Activated CD8-positive, alpha-beta memory T cell treated with anti-CD3 and anti-CD28 coated beads for 24 hours (primary cell): ENCODE measurements around the gene CCNI2.

ENCODE experiments used
- DNase-seq: peaks from one replicate; pipeline ENCODE4 v3.0.0-alpha.2; 2020

Gene CCNI2

GRCh38 chr5:132750471-132751230, 3.4 kb downstream of the CCNI2 start:
- peak; percentile 53 for DNase-seq

- DNase-seq, result no peak
These were observed 4.2 kb downstream of the CCNI2 start for GRCh38 chr5:132751444-132751843.

- peak; percentile 56 for DNase-seq
These were observed 4.8 kb downstream of the CCNI2 start for GRCh38 chr5:132751971-132752580.

GRCh38 chr5:132752581-132753125, 5.4 kb downstream of the CCNI2 start:
- peak; percentile 44 for DNase-seq

GRCh38 chr5:132753135-132753987, 6.1 kb downstream of the CCNI2 start:
- DNase-seq, result peak; percentile 56

- DNase-seq, result peak; percentile 38
These were observed 6.9 kb downstream of the CCNI2 start for GRCh38 chr5:132754111-132754510.

GRCh38 chr5:132754947-132755346, 7.7 kb downstream of the CCNI2 start:
- DNase-seq, result peak; percentile 45

GRCh38 chr5:132756542-132756941, 9.3 kb downstream of the CCNI2 start:
- peak; percentile 38 for DNase-seq

- peak; percentile 26 for DNase-seq
These were observed 11.2 kb downstream of the CCNI2 start for GRCh38 chr5:132758451-132758850.

GRCh38 chr5:132759114-132760048, 12.2 kb downstream of the CCNI2 start:
- peak; percentile 52 for DNase-seq

GRCh38 chr5:132760049-132760420, 12.8 kb downstream of the CCNI2 start:
- peak; percentile 44 for DNase-seq

GRCh38 chr5:132760601-132761317, 13.5 kb downstream of the CCNI2 start:
- peak; percentile 47 for DNase-seq

GRCh38 chr5:132761321-132762240, 14.4 kb downstream of the CCNI2 start:
- peak; percentile 47 for DNase-seq

- DNase-seq, result peak; percentile 51
These were observed 15.2 kb downstream of the CCNI2 start for GRCh38 chr5:132762246-132763000.

GRCh38 chr5:132763181-132764036, 16.2 kb downstream of the CCNI2 start:
- DNase-seq, result peak; percentile 48

GRCh38 chr5:132764051-132764450, 16.8 kb downstream of the CCNI2 start:
- no peak for DNase-seq

GRCh38 chr5:132764671-132765238, 17.5 kb downstream of the CCNI2 start:
- DNase-seq, result peak; percentile 45
